DND-41 (cell line): ENCODE measurements around the gene GSTM2.

ENCODE experiments used
- ATAC-seq: fragments of 200-7000 bp; cut with Tn5 transposase; 3 replicates; pipeline ENCODE4 v1.9.1; 2021; ENCODE audit warnings: low read depth; ENCODE audit not compliant: insufficient read depth
- DNase-seq: peaks from one replicate; pipeline ENCODE4 v3.0.0-alpha.2; 2020
- H2AFZ ChIP-seq: 2 replicates; pipeline ENCODE4 v1.6.0; 2012; ENCODE audit warnings: low read depth, low read length
- H3K27ac ChIP-seq: 2 replicates; pipeline ENCODE4 v1.5.1; 2012; ENCODE audit warnings: low read length, inconsistent platforms
- H3K27me3 ChIP-seq: fragments of 200-600 bp; sonication (generic); 2 replicates; pipeline ENCODE4 v1.6.0; 2012; ENCODE audit warnings: low read length, mild to moderate bottlenecking, inconsistent platforms; ENCODE audit not compliant: insufficient read depth, poor library complexity
- H3K36me3 ChIP-seq: 2 replicates; pipeline ENCODE4 v1.5.1; 2012; ENCODE audit warnings: low read length, inconsistent platforms; ENCODE audit not compliant: insufficient read depth
- H3K4me1 ChIP-seq: 2 replicates; pipeline ENCODE4 v1.5.1; 2012; ENCODE audit warnings: mild to moderate bottlenecking, low read length; ENCODE audit not compliant: insufficient read depth
- H3K4me2 ChIP-seq: 2 replicates; pipeline ENCODE4 v1.6.0; 2012; ENCODE audit warnings: mild to moderate bottlenecking, moderate library complexity, low read length, inconsistent platforms; ENCODE audit not compliant: insufficient read depth
- H3K4me3 ChIP-seq, 2 experiments: fragments of 200-600 bp in 1 of 2; shearing (Covaris generic) in 1 of 2; 2 replicates each; pipeline ENCODE4 v1.5.1; 2012 to 2016; ENCODE audit warnings: inconsistent platforms in 2 of 2, low read length in 2 of 2, mild to moderate bottlenecking in 2 of 2, low read depth in 1 of 2, moderate library complexity in 1 of 2
- H3K79me2 ChIP-seq: 2 replicates; pipeline ENCODE4 v1.6.0; 2012; ENCODE audit warnings: low read length, inconsistent platforms; ENCODE audit not compliant: insufficient read depth
- H3K9ac ChIP-seq: 2 replicates; pipeline ENCODE4 v1.6.0; 2012; ENCODE audit warnings: low read depth, mild to moderate bottlenecking, inconsistent platforms, low read length, moderate library complexity
- H3K9me3 ChIP-seq: 2 replicates; pipeline ENCODE4 v1.5.1; 2012; ENCODE audit warnings: low read length, moderate library complexity, mild to moderate bottlenecking, inconsistent platforms; ENCODE audit not compliant: insufficient read depth, severe bottlenecking
- H4K20me1 ChIP-seq: 2 replicates; pipeline ENCODE4 v1.6.0; 2012; ENCODE audit warnings: low read length; ENCODE audit not compliant: insufficient read depth
- EZH2 ChIP-seq: IDR thresholded peaks from 3 replicates; pipeline ENCODE4 v1.6.1; 2012; ENCODE audit warnings: borderline replicate concordance, low read depth, mild to moderate bottlenecking, moderate library complexity, low read length, inconsistent platforms; ENCODE audit not compliant: severe bottlenecking
- TF ChIP-seq, protein P1 (sequence below): IDR thresholded peaks from 2 replicates; pipeline ENCODE4 v1.5.1; 2012; ENCODE audit warnings: borderline replicate concordance, low read length, moderate library complexity, mild to moderate bottlenecking; ENCODE audit not compliant: poor library complexity, severe bottlenecking; ENCODE audit errors: extremely low read depth

GSTM2 gene

DNA sequence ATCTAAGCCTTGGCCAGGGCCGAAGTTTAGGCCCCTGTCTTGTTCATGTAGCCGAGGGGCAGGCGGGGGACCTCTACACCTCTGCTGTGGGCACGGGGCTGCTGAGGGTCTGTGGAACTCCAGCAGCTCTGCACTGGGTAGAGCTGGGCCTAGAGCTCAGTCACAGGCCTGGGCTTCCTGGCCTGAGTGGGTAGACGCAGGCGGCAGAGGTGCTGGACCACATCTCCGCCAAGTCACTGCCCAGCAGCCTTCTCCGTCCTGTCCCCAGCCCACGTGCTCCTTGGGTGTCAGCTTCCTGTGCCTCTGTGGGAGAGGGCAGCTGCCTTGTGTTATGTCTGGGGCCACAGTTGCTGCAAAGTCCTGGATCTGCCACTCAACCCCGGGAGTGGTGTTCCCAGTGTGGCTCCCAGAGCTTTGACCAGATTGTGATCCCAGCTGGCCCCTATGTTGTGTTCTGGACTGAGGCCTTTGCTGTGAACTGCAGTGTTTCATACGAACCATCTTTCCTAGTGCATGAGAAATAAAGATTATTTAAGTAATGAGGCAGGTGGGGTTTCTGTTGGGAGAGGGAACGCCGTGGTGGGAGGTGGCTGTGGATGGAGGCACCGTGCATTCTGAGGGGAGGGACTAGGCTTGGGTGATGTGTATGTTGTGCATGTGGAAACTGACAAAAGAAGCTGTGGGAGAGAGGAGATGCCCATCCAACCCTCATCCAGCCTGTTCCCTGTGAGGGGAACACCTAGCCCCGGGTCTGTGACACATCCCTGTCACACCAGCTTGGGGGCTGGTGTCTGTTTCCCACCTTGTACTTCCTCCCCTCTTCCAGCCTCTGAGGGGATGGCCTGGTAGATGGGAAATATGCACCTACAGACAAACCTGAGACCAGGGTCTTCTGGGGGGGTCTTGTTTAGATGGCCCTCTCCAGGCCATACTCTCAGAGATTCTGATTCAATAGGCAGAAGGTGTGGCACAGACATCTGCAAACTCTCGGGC, 36.0 kb upstream of the GSTM2 start:
- Histone ChIP-seq H3K36me3 (peaks cover 50% of the 10 kb centered on the region), H3K27ac (no peak overlapping the region), H3K9me3 (no peaks in the 10 kb centered on the region)

DNA sequence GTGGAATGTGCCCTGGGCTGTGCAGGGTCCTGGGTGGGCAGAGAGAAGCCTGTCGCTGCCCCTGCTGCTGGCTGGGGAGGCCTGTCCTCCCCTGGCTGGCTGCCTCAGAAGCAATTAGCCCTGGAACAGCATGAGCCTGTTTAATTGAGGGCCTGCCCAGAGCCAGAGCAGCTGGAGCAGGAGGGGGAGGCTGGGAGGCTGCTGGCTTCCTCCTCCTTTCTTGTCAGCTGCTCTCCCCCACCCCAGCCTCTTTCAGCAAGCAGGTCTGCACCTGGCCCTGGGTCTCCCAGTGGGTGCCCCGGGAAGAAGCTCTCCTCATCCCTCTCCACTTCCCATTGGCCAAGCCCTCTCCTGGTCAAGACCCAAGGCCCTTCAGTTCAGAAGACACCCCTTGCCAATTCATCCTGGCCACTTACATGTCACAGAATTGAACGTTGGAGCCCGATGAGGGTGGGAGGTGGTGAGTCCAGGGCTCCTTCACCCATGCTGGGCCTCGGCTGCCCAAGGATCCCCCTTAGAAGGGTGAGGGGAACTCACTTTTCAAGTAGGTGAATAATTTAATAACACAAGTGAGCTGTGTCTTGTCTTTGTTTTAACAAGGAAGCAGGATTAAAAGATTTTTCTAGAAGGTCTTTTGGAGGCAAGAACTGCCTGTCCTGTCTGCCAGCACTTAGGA, 35.0 kb upstream of the GSTM2 start:
- TF ChIP-seq, protein P1, sequence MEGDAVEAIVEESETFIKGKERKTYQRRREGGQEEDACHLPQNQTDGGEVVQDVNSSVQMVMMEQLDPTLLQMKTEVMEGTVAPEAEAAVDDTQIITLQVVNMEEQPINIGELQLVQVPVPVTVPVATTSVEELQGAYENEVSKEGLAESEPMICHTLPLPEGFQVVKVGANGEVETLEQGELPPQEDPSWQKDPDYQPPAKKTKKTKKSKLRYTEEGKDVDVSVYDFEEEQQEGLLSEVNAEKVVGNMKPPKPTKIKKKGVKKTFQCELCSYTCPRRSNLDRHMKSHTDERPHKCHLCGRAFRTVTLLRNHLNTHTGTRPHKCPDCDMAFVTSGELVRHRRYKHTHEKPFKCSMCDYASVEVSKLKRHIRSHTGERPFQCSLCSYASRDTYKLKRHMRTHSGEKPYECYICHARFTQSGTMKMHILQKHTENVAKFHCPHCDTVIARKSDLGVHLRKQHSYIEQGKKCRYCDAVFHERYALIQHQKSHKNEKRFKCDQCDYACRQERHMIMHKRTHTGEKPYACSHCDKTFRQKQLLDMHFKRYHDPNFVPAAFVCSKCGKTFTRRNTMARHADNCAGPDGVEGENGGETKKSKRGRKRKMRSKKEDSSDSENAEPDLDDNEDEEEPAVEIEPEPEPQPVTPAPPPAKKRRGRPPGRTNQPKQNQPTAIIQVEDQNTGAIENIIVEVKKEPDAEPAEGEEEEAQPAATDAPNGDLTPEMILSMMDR, result no peak
- no peak for TF ChIP-seq EZH2
- no peak overlapping the region for H3K4me2 ChIP-seq
- no peak for DNase-seq

More for the DNA sequence above, 36.0 kb upstream of the GSTM2 start:
- Histone ChIP-seq H3K4me1 (no peaks in the 10 kb centered on the region), H2AFZ (no peak overlapping the region), H3K4me2 (no peak overlapping the region), H3K9ac (no peak overlapping the region), H3K79me2 (no peaks in the 10 kb centered on the region), H3K4me3 (no peak overlapping the region), H3K27me3 (no peaks in the 10 kb centered on the region), H4K20me1 (no peaks in the 10 kb centered on the region)
- no peak for ATAC-seq
- no peak for DNase-seq
- TF ChIP-seq, protein P1, result no peak
- TF ChIP-seq EZH2, result no peak

DNA sequence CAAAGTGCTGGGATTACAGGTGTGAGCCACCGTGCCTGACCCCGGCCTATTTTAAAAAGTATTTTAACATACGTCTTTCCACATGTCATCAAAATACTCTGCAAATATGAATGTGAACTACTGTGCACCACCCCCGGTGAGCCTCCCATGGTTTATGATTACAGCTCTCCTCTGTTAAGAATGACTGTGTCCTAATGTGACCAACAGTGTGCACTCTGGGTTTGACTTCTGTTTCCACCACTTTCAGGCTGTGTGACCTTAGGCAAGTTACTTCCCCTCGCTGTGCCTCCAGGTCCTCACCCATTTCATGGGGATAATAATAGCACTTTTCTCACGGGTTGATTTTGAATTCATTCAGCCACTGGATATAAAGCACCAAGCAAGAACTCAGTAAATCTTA, 33.6 kb upstream of the GSTM2 start:
- TF ChIP-seq, protein P1, result no peak
- no peak for TF ChIP-seq EZH2
- no peaks in the 10 kb centered on the region for H3K79me2 ChIP-seq
- DNase-seq (no peak), ATAC-seq (no peak)
- H3K27me3 ChIP-seq, result no peaks in the 10 kb centered on the region
- H3K4me1 ChIP-seq, result no peaks in the 10 kb centered on the region
- H3K4me2 ChIP-seq, result no peak overlapping the region
- no peak overlapping the region for H3K9ac ChIP-seq
- H3K4me3 ChIP-seq, result no peak overlapping the region
- no peak overlapping the region for H3K27ac ChIP-seq
- no peak overlapping the region for H2AFZ ChIP-seq
- H3K36me3 ChIP-seq, result peaks cover 26% of the 10 kb centered on the region
- H3K9me3 ChIP-seq, result no peaks in the 10 kb centered on the region
- H4K20me1 ChIP-seq, result no peaks in the 10 kb centered on the region

More for the DNA sequence above, 35.0 kb upstream of the GSTM2 start:
- 0 out of 3 replicates have a peak, but pooled peaks have one; percentile 13 for ATAC-seq
- H3K4me1 ChIP-seq, result no peaks in the 10 kb centered on the region
- no peaks in the 10 kb centered on the region for H3K9me3 ChIP-seq
- H3K9ac ChIP-seq, result no peak overlapping the region
- no peaks in the 10 kb centered on the region for H3K27me3 ChIP-seq
- H3K79me2 ChIP-seq, result no peaks in the 10 kb centered on the region
- peaks cover 41% of the 10 kb centered on the region for H3K36me3 ChIP-seq
- H3K27ac ChIP-seq, result no peak overlapping the region
- H3K4me3 ChIP-seq, result no peak overlapping the region
- H4K20me1 ChIP-seq, result no peaks in the 10 kb centered on the region
- no peak overlapping the region for H2AFZ ChIP-seq
